ENCODE measurements around the gene OGFOD2. TPM values are rescaled to one million over a fixed set of nuclear protein-coding genes. Genes with fewer than 3 reads are reported as not detected.
"Not testable (repeated sequence)": the region's sequence is repeated elsewhere in the genome, so short reads cannot be mapped to it uniquely, and the experiment has no call there.

Gene OGFOD2
- total RNA-seq, 2 donors from 2014 or later: 6.6 to 9.6 TPM

DNA sequence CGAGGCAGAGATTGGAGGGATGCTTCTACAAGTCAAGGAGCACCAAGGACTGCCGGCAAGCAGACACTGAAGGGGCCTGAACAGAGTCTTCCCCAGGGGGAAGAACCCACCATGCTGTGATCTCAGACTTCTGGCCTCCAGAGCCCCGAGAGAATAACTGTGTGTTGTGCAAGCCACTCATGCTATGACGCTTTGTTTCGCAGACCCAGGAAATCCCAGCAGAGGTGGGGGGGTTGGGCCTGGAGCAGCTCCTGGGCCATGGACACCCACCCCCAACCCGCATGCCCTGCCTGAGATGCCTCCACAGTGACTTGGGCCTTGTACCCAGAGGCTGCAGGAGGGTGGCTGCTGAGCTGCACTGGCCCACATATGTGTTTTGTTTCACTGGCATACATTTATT lies 36.7 kb downstream of the OGFOD2 start:
- TF ChIP-seq, protein P1, sequence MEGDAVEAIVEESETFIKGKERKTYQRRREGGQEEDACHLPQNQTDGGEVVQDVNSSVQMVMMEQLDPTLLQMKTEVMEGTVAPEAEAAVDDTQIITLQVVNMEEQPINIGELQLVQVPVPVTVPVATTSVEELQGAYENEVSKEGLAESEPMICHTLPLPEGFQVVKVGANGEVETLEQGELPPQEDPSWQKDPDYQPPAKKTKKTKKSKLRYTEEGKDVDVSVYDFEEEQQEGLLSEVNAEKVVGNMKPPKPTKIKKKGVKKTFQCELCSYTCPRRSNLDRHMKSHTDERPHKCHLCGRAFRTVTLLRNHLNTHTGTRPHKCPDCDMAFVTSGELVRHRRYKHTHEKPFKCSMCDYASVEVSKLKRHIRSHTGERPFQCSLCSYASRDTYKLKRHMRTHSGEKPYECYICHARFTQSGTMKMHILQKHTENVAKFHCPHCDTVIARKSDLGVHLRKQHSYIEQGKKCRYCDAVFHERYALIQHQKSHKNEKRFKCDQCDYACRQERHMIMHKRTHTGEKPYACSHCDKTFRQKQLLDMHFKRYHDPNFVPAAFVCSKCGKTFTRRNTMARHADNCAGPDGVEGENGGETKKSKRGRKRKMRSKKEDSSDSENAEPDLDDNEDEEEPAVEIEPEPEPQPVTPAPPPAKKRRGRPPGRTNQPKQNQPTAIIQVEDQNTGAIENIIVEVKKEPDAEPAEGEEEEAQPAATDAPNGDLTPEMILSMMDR (IDR thresholded peaks at IDR 0.05): no peak
- Histone ChIP-seq H3K36me3 (no peaks in the 10 kb centered on the region), H3K9me3 (no peaks in the 10 kb centered on the region), H3K27me3 (replicated peaks; ENCODE audit: insufficient read depth) (no peaks in the 10 kb centered on the region), H3K4me1 (ENCODE audit: control insufficient read depth in 1 of 2, low read depth in 2 of 2) (no peaks in the 10 kb centered on the region), H3K27ac (no peak overlapping the region), H3K4me3 (no peak overlapping the region)
- DNase-seq (ENCODE audit: low spot score) (no peak), ATAC-seq (ENCODE audit: insufficient number of reproducible peaks, low FRiP score, low read depth) (no peak)

DNA sequence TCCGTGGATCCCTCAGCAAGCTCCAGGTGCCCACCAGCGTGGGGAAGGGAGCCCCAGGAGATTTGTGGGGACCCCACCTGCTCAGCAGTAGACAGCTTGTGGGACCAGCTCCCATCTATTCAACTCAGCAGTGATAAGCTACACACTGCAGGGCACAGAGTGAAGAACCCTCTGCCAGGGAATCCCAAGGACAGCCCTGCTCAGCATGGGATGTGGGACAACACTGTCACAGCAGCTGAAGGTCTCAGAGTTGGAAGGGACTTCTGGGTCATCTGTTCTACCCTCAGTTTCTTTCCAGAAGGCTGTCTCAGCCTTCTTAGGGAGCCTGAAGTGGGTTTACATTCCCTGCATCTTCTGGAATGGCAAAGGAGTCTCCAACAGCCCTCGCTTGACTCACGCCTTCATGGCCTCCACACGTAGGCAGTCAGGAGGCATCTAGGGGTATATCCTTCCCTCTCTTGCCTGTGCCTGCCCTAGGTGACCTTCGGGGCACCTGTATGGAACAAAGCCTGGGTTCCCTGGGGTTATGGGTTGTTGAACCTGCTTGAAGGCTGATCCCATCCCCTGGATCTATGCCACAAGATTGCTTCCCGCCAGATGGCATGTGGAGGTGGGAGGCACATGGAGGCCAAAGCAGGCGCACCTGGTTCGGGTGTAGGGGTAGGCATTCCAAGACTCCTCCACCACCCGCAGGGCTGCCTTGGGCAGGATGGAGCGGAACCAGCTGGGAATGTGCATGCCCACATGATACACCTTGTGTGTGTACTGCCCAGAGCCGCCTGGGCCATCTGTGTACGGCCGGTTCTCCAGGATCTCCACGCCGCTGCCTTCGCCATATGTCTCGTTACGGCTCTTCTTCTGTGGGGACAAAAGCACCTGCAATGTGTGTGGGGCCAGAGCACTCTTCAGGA lies 38.4 kb downstream of the OGFOD2 start:
- H3K27me3 ChIP-seq (replicated peaks; ENCODE audit: insufficient read depth): no peaks in the 10 kb centered on the region
- DNase-seq (ENCODE audit: low spot score) (no peak), ATAC-seq (ENCODE audit: insufficient number of reproducible peaks, low FRiP score, low read depth) (no peak)
- no peaks in the 10 kb centered on the region for H3K36me3 ChIP-seq
- no peak overlapping the region for H3K27ac ChIP-seq
- TF ChIP-seq, protein P1 (IDR thresholded peaks at IDR 0.05): no peak
- H3K9me3 ChIP-seq: no peaks in the 10 kb centered on the region
- H3K4me1 ChIP-seq (ENCODE audit: control insufficient read depth in 1 of 2, low read depth in 2 of 2): no peaks in the 10 kb centered on the region
- H3K4me3 ChIP-seq: no peak overlapping the region

DNA sequence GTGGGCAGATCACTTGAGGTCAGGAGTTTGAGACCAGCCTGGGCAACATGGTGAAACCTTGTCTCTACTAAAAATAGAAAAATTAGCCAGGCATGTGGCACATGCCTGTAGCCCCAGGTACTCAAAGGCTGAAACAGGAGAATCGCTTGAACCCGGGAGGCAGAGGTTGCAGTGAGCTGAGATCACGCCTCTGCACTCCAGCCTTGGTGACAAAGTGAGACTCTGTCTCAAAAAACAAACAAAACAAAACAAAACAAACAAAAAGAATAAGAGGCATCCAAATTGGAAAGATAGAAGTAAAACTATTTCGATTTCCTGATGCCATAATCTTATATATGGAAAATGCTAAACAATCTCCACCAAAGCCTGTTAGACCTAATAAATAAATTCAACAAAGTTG lies 39.4 kb downstream of the OGFOD2 start:
- not testable (repeated sequence) for H3K27me3 ChIP-seq (replicated peaks; ENCODE audit: insufficient read depth); H3K27ac ChIP-seq; H3K9me3 ChIP-seq; ATAC-seq (ENCODE audit: insufficient number of reproducible peaks, low FRiP score, low read depth); DNase-seq (ENCODE audit: low spot score); H3K4me1 ChIP-seq (ENCODE audit: control insufficient read depth in 1 of 2, low read depth in 2 of 2); H3K36me3 ChIP-seq; H3K4me3 ChIP-seq

DNA sequence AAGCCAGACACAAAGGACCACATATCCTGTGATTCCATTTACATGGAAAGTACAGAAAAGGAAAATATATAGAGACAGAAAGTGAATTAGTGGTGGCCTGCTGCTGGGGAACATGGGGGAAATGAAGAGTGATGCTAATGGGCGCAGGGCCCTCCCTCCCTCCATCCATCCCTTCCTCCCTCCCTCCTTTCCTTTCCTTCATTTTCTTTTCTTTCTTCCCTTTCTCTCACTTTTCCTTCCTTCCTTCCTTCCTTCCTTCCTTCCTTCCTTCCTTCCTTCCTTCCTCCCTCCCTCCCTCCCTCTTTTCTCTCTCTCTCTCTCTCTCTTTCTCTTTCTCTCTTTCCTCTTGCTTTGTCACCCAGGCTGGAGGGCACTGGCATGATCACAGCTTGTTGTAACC lies 42.7 kb downstream of the OGFOD2 start:
- Histone ChIP-seq H3K27ac (no peak overlapping the region), H3K27me3 (replicated peaks; ENCODE audit: insufficient read depth) (no peaks in the 10 kb centered on the region), H3K36me3 (no peaks in the 10 kb centered on the region), H3K4me3 (no peak overlapping the region), H3K9me3 (no peaks in the 10 kb centered on the region), H3K4me1 (ENCODE audit: control insufficient read depth in 1 of 2, low read depth in 2 of 2) (no peaks in the 10 kb centered on the region)
- DNase-seq (ENCODE audit: low spot score): no peak
- TF ChIP-seq, protein P1 (IDR thresholded peaks at IDR 0.05): no peak
- ATAC-seq (ENCODE audit: insufficient number of reproducible peaks, low FRiP score, low read depth): no peak

DNA sequence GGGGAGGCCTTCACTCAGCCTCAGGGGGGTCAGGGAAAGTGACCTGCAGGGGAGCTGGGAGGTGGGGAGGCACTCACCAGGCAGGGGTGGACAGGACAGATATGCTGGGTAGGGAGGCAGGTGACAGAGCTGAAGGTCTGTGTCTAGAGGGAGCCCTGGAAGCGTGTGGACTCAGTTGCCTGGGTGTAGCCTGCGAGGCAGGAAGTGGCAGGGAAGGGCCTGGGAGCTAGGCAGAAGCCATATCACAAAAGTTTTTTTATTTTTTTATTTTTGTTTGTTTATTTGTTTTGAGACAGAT lies 44.7 kb downstream of the OGFOD2 start:
- DNase-seq (ENCODE audit: low spot score) (no peak), ATAC-seq (ENCODE audit: insufficient number of reproducible peaks, low FRiP score, low read depth) (no peak)
- Histone ChIP-seq H3K36me3 (no peaks in the 10 kb centered on the region), H3K4me3 (no peak overlapping the region), H3K4me1 (ENCODE audit: control insufficient read depth in 1 of 2, low read depth in 2 of 2) (no peaks in the 10 kb centered on the region), H3K9me3 (no peaks in the 10 kb centered on the region), H3K27me3 (replicated peaks; ENCODE audit: insufficient read depth) (no peaks in the 10 kb centered on the region), H3K27ac (no peak overlapping the region)
- TF ChIP-seq, protein P1 (IDR thresholded peaks at IDR 0.05): no peak

All from thoracic aorta (tissue), 2 donors.